HEK293T (cell line): ENCODE results near the gene PPARA.

Experiments
- ARNT ChIP-seq: fragments of 450-650 bp; IDR thresholded peaks from 2 replicates; pipeline ENCODE4 v1.6.1; 2017; ENCODE audit warnings: mild to moderate bottlenecking
- BHLHE40 ChIP-seq: fragments of 450-650 bp; IDR thresholded peaks from 2 replicates; pipeline ENCODE4 v1.6.1; 2016; ENCODE audit warnings: mild to moderate bottlenecking, moderate library complexity, borderline replicate concordance
- CTBP1 ChIP-seq: fragments of 450-650 bp; IDR thresholded peaks from 2 replicates; pipeline ENCODE4 v1.6.1; 2016; ENCODE audit warnings: borderline replicate concordance
- FOXA1 ChIP-seq: fragments of 450-650 bp; IDR thresholded peaks from 2 replicates; pipeline ENCODE4 v1.6.1; 2016; ENCODE audit warnings: mild to moderate bottlenecking
- FOXK2 ChIP-seq: fragments of 450-650 bp; IDR thresholded peaks from 2 replicates; pipeline ENCODE4 v1.6.1; 2016; ENCODE audit warnings: mild to moderate bottlenecking
- FOXM1 ChIP-seq: fragments of 450-650 bp; IDR thresholded peaks from 2 replicates; pipeline ENCODE4 v1.6.1; 2017; ENCODE audit warnings: mild to moderate bottlenecking, borderline replicate concordance
- HDGF ChIP-seq: fragments of 450-650 bp; IDR thresholded peaks from 2 replicates; pipeline ENCODE4 v1.6.1; 2017; ENCODE audit warnings: antibody characterized with exemption, borderline replicate concordance
- NFRKB ChIP-seq: fragments of 450-650 bp; IDR thresholded peaks from 2 replicates; pipeline ENCODE4 v1.6.1; 2016; ENCODE audit warnings: mild to moderate bottlenecking, moderate library complexity
- SP1 ChIP-seq: fragments of 450-650 bp; IDR thresholded peaks from 2 replicates; pipeline ENCODE4 v1.6.1; 2017
- SUZ12 ChIP-seq: fragments of 450-650 bp; IDR thresholded peaks from 2 replicates; pipeline ENCODE4 v1.6.1; 2016; ENCODE audit warnings: mild to moderate bottlenecking
- TF ChIP-seq, protein P1 (sequence below): fragments of 450-650 bp; IDR thresholded peaks from 2 replicates; pipeline ENCODE4 v1.6.1; 2016

DNA sequence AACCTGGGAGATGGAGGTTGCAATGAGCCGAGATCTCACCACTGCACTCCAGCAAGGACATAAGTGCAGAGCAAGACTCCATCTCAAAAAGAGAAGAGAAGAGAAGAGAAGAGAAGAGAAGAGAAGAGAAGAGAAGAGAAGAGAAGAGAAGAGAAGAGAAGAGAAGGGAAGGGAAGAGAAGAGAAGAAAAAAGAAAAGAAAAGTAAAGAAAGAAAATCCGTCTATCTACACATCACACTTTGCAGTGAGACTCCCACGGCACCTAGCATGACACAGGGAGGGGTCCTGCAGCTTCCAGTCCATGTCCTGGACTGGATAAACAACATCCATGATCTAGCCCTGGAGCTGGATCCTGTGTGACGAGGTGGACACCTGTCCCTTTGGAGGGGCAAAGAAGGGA, 4.0 kb upstream of the PPARA start:
- no peak for TF ChIP-seq FOXM1
- TF ChIP-seq BHLHE40 = no peak
- no peak for TF ChIP-seq FOXA1
- TF ChIP-seq, protein P1, sequence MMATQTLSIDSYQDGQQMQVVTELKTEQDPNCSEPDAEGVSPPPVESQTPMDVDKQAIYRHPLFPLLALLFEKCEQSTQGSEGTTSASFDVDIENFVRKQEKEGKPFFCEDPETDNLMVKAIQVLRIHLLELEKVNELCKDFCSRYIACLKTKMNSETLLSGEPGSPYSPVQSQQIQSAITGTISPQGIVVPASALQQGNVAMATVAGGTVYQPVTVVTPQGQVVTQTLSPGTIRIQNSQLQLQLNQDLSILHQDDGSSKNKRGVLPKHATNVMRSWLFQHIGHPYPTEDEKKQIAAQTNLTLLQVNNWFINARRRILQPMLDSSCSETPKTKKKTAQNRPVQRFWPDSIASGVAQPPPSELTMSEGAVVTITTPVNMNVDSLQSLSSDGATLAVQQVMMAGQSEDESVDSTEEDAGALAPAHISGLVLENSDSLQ = no peak
- TF ChIP-seq NFRKB = no peak
- TF ChIP-seq SUZ12 = no peak
- no peak for TF ChIP-seq SP1
- TF ChIP-seq ARNT = no peak
- TF ChIP-seq FOXK2 = no peak
- no peak for TF ChIP-seq CTBP1
- no peak for TF ChIP-seq HDGF
